Measurements from ENCODE around the gene LKAAEAR1.

LKAAEAR1 gene

GRCh38 chr20:64069614-64070243 lies 14.5 kb downstream of the LKAAEAR1 start:
- H3K27ac ChIP-seq, result no peak overlapping the region
- in situ Hi-C loops (cut with HindIII; ENCODE audit: low pct_ligation_motif_present, low sequenced_read_pairs), result no loop called here

GRCh38 chr20:64069209-64069613 lies 15.0 kb downstream of the LKAAEAR1 start:
- TF ChIP-seq CTCF (IDR thresholded peaks at IDR 0.05; ENCODE audit: low read depth, low read length, missing control alignments), result no peak
- Histone ChIP-seq H3K27me3 (replicated peaks) (no peaks in the 10 kb centered on the region), H3K4me3 (ENCODE audit: low read depth, low read length) (no peak overlapping the region), H3K36me3 (replicated peaks) (no peaks in the 10 kb centered on the region), H3K27ac (no peak overlapping the region)
- no peak for DNase-seq
- in situ Hi-C loops (cut with HindIII; ENCODE audit: low pct_ligation_motif_present, low sequenced_read_pairs), result no loop called here

More at GRCh38 chr20:64069614-64070243, 14.5 kb downstream of the LKAAEAR1 start:
- Histone ChIP-seq H3K4me3 (ENCODE audit: low read depth, low read length) (no peak overlapping the region), H3K36me3 (replicated peaks) (no peaks in the 10 kb centered on the region), H3K27me3 (replicated peaks) (no peaks in the 10 kb centered on the region)
- DNase-seq, result no peak
- TF ChIP-seq CTCF (IDR thresholded peaks at IDR 0.05; ENCODE audit: low read depth, low read length, missing control alignments), result peak; percentile 91

- DNase-seq, result no peak
- Histone ChIP-seq H3K27me3 (replicated peaks) (no peaks in the 10 kb centered on the region), H3K36me3 (replicated peaks) (no peaks in the 10 kb centered on the region), H3K4me3 (ENCODE audit: low read depth, low read length) (no peak overlapping the region), H3K27ac (no peak overlapping the region)
- in situ Hi-C loops (cut with HindIII; ENCODE audit: low pct_ligation_motif_present, low sequenced_read_pairs), result no loop called here
- TF ChIP-seq CTCF (IDR thresholded peaks at IDR 0.05; ENCODE audit: low read depth, low read length, missing control alignments), result no peak
Measured at GRCh38 chr20:64068386-64069208, 15.6 kb downstream of the LKAAEAR1 start.

GRCh38 chr20:64067733-64068307 lies 16.4 kb downstream of the LKAAEAR1 start:
- in situ Hi-C loops (cut with HindIII; ENCODE audit: low pct_ligation_motif_present, low sequenced_read_pairs), result no loop called here
- H3K27ac ChIP-seq, result no peak overlapping the region
- H3K36me3 ChIP-seq (replicated peaks), result no peaks in the 10 kb centered on the region
- DNase-seq, result no peak
- TF ChIP-seq CTCF (IDR thresholded peaks at IDR 0.05; ENCODE audit: low read depth, low read length, missing control alignments), result no peak
- H3K4me3 ChIP-seq (ENCODE audit: low read depth, low read length), result no peak overlapping the region
- no peaks in the 10 kb centered on the region for H3K27me3 ChIP-seq (replicated peaks)

- no peak for DNase-seq
- in situ Hi-C loops (cut with HindIII; ENCODE audit: low pct_ligation_motif_present, low sequenced_read_pairs), result no loop called here
- no peak for TF ChIP-seq CTCF (IDR thresholded peaks at IDR 0.05; ENCODE audit: low read depth, low read length, missing control alignments)
- Histone ChIP-seq H3K36me3 (replicated peaks) (no peaks in the 10 kb centered on the region), H3K27ac (no peak overlapping the region), H3K4me3 (ENCODE audit: low read depth, low read length) (no peak overlapping the region), H3K27me3 (replicated peaks) (no peaks in the 10 kb centered on the region)
Measured at GRCh38 chr20:64067005-64067632, 17.1 kb downstream of the LKAAEAR1 start.

All from brain microvascular endothelial cell (primary cell).